SHP77 (cell line): ENCODE measurements around the gene FGF11.
A peak's percentile ranks its signal among the peaks of the same experiment; 100 is the strongest.

Experiments used
- DNase-seq, 2 experiments: peaks; one replicate each; lab custom pipeline; 2025; lab: John Stamatoyannopoulos, UW

FGF11 gene

GRCh38 chr17:7408252-7408727, 31.0 kb upstream of the FGF11 start:
- DNase-seq = no peak

DNA sequence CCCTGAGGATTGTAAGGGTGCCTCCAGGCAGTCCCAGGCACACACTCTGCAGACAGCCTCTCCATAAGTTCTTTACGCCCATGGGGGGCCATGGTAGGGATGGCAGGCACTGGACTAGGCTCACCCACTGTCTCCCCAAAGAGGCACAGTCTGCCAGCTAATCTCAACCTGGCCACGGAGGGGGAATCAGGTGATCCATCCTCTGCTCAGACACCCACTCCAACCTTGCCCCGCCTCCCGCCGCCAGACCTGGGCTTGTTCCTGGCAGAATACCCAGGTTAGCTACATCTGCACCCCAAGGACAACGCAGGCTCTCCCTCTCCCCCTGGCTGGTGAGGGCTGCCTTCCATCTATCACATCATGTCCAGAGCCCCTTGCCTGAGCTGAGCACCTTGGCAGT, 30.4 kb upstream of the FGF11 start:
- DNase-seq = no peak

DNA sequence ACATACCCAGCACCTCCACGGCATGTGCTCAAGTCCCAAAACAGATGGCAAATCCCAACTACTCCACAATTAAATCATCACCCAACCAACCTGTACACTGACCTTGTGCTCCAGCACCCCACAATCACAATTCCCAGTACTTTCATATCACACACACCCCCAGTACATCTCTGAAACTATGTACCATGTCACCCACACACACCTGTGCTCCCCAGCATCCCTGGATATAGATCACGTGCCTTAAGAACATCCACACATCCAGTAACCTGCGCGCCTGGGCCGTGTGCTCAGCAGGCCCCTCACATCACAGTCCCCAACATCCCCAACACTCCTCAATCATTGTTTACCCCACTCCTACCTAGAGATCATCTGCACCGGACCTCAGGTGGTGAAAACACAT, 29.6 kb upstream of the FGF11 start:
- DNase-seq = no peak

DNA sequence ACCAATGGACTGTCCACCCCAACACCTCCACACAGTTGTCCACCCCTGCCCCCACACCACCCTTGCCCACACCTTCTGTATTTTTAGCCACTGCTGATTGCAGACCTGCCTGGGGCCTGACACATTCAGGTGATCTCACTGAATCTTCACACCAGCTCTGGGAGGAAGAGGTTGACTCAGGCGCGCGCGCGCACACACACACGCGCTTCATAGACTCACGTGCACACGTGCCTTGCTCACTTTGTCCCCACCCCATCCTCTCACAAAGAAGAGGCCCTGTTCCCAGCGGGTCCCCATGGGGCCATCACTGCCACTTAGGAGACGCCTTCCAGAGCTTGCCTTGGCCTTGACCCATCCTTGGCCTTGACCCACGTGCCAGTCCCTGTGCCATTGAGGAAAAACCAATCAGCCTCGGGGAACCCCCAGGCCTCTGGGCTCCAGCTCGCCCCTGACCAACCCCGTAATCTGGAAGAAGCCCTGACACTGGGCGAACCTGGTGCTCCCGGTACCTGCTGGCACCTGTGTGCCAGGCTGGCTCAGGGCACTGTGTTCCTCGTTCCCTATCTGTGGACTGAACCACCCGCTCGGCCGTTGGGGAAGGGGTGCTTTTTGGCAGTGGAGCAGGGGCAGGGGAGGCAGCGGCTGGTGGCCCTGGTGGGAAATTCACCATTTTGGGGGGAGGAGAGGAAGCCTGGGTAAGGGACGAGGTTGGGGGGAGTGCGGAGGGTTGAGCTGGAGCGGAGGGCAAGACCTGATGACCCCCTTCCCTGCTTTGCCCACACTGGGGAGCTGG, 28.5 kb upstream of the FGF11 start:
- no peak for DNase-seq

DNA sequence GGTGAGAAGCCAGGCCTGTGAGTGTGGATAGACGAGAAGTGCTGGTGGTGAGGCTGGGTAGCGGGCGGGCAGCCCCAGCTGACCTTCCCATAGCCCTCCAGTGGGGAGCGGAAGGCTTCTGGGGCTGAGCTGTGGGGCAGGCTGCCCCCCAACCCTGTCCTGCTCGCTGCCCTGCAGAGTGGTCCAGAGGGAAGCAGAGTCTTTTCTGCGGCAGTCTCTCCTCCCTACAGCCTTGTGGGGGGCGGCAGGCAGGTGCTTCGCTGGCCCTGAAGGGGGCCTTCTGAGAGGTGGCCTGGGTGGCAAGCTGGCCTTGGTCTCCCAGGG, 27.9 kb upstream of the FGF11 start:
- DNase-seq = no peak

- DNase-seq = no peak
These were observed 25.8 kb upstream of the FGF11 start for GRCh38 chr17:7413346-7413985.

DNA sequence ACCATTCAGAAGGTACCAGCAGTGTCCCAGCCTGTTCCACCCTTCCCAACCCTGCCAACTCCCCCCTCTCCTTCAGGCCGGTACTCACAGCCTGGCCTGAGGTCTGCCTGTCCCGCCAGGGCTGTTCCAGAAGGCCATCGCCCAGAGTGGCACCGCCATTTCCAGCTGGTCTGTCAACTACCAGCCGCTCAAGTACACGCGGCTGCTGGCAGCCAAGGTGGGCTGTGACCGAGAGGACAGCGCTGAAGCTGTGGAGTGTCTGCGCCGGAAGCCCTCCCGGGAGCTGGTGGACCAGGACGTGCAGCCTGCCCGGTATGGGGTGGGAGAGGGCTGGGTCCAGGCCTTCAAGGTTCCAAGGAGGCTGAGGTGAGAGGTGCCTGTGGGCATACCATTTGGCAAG, 24.5 kb upstream of the FGF11 start:
- no peak for DNase-seq

GRCh38 chr17:7415784-7416183, 23.5 kb upstream of the FGF11 start:
- no peak for DNase-seq

GRCh38 chr17:7416323-7416722, 23.0 kb upstream of the FGF11 start:
- DNase-seq = no peak

GRCh38 chr17:7417056-7417655, 22.2 kb upstream of the FGF11 start:
- no peak for DNase-seq

DNA sequence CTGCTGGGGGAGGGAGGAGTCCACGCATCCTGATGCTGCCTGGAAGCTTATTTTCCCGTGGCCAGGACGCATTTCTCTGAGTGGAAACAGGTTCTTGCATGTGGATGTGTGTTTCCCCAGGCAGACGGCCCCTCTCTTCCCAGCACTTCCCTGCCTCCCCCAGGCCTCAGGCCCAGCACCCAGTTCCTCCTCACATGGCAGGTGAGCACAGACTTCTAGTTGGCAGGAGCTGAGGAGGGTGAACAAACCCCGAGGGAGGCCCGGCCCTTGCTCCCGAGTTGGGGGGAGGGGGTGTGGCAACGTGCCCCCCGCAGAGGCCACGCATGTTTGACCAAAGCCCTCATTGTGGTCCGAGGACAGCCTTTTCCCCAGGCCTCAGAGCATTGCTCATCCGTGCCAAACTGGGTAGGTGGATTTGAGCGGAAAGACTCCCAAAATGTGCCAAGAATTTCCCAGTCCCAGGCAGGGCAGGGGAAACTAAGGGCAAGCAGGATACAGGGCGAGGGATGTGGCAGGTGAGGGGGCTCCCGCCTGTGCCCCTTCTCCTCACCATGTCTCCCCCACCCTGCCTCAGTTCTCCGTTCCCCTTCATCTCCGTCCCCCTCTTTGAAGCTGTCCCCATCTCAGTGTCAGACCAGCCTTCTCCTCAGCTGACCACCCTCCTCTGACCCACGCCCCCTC, 20.7 kb upstream of the FGF11 start:
- DNase-seq = no peak

DNA sequence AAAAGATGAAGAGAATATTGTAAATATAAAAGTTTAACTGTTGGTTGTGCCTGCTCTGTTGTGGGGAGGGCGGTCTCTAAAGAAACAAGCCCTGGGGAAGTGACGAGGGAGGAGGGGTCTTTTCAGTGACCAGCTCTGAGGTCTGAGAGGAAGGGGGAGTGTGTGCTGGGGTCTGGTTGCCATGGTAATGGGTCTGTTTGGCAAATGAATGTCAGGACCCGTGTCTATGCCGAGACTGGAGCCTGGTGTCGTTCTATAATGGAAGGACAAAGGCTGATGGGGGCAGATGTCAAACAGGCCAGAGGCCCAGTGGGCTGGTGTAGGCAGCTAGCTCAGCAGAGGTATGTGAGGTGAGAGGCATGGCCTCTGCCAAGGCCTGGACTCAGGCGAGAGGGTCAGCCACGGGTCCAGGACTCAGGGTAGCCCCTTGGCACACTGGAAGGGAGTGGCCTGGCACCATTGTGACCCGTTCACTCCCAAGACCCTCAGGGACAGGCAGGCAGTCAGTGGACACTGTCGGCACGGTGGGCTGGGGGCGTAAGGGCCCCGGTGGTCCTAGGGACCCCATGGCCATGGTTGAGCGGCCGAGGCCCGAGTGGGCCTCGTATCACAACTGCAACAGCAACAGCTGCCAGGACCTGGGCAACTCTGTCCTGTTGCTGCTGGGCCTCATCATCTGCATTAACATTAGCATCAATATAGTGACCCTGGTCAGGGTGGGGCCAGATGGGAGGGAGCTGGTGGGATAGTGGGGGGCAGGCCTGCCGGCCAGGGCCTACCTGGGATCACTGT, 19.3 kb upstream of the FGF11 start, which contains the start of gene SPEM1:
SPEM1 (plus strand) TSS at position 506 of the 792 bp plus-strand sequence; CDS start at position 567, 61 bp downstream.
- no peak for DNase-seq

DNA sequence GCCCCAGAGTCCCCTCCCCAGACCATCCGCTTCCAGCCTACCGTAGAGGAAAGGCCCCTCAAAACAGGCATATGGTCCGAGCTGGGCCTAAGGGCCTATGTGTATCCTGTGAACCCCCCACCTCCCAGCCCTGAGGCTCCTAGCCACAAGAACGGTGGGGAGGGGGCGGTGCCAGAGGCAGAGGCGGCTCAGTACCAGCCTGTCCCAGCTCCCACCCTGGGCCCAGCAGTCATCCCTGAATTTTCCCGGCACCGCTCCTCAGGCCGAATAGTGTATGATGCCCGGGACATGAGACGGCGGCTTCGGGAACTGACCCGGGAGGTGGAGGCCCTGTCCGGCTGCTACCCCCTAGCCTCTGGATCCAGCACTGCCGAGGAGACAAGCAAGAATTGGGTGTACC, 18.1 kb upstream of the FGF11 start:
- no peak for DNase-seq

- DNase-seq = peak; percentile 57 to 65
These were observed 15.6 kb upstream of the FGF11 start for GRCh38 chr17:7423679-7424078.

DNA sequence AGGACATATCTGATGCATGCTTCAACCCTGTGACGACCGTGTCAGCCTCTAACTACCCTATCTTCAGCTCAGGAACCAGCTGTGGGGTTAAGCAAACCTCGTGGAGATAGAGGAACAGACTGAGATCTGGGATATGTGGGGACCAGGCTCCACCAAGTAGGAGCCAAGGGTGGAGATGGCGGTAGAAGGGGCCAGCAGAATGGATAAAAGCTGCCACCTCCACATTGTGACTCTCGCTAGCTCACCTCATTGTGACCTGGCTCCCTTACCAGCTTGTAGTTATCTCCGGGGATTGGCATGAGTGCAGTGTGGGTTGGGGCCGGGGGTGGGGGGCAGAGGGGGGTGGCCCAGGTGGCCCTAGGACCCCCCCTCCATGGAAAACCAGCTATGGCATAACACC, 14.0 kb upstream of the FGF11 start, which contains the start of gene SPEM2:
SPEM2 (plus strand) TSS at position 301 of the 400 bp plus-strand sequence; CDS start at position 374, 73 bp downstream.
- no peak for DNase-seq

GRCh38 chr17:7425756-7426155, 13.6 kb upstream of the FGF11 start:
- DNase-seq = no peak

GRCh38 chr17:7426203-7426863, 13.0 kb upstream of the FGF11 start:
- no peak for DNase-seq

DNA sequence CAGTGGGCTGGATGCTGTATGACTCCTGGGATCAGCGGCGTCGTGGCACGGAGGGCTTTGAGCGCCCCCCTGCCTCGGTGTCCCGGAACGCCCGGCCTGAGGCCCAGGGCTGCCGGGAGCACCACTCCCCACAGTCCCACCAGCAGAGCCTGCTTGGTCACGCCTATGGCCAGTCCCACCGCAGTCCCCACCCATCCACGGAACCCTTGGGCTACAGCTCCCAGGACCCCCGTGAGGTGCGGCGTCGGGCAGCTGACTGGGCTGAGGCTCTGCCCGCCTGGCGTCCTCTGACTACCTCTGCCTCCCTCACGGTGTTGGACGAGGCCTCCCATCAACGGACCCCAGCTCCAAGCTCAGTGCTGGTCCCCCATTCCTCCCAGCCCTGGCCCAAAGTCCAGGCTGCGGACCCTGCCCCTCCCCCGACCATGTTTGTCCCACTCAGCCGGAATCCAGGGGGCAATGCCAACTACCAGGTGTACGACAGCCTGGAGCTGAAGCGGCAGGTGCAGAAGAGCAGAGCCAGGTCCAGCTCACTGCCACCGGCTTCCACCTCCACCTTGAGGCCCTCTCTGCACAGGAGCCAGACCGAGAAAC, 12.3 kb upstream of the FGF11 start:
- DNase-seq = no peak

GRCh38 chr17:7427549-7427948, 11.8 kb upstream of the FGF11 start:
- no peak for DNase-seq

DNA sequence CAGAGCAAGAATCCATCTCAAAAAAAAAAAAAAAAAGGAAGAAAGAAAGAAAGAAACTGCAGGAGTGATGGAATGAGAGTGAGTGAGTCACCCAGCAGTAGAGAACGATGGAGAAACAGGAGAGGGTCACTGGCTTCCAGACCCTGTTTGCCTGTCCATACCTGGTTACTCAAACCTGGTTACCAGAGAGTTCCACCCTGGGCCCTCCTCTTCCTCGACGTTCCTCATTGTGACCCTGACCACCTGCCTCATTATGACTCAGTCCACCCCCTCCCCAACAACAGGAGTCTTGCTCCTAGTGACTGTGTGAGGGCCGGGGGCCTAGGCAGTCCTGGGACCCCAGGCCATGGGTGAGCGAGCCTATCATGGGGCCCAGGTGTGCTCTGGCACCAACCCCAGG, 10.8 kb upstream of the FGF11 start, which contains the start of gene SPEM3:
SPEM3 (plus strand) TSS at position 301 of the 400 bp plus-strand sequence; CDS start at position 347, 46 bp downstream.
- no peak for DNase-seq

- DNase-seq = no peak
These were observed 9.6 kb upstream of the FGF11 start for GRCh38 chr17:7429722-7430121.
